Neural cell (in vitro differentiated cells): ENCODE data around the gene EFCAB8. TPM values are rescaled to one million over a fixed set of nuclear protein-coding genes. Genes with fewer than 3 reads are reported as not detected.

ENCODE experiments used
- H2AFZ ChIP-seq: fragments of 200-600, 300-800 bp; sonication (generic), shearing (Covaris generic); 2 replicates; pipeline ENCODE4 v1.6.0; 2014; ENCODE audit warnings: low read depth, mild to moderate bottlenecking, antibody characterized with exemption, low read length, moderate library complexity
- H3F3A ChIP-seq: fragments of 200-600 bp; shearing (Covaris generic); 2 replicates; pipeline ENCODE4 v1.6.1; 2016; ENCODE audit warnings: mild to moderate bottlenecking, moderate library complexity, mixed read lengths, antibody characterized with exemption, low read length; ENCODE audit not compliant: insufficient read depth, poor library complexity, severe bottlenecking
- H3K27ac ChIP-seq: fragments of 200-600, 300-800 bp; sonication (generic), shearing (Covaris generic); 2 replicates; pipeline ENCODE4 v1.5.1; 2014; ENCODE audit warnings: mild to moderate bottlenecking, low read length, moderate library complexity
- H3K27me3 ChIP-seq: fragments of 300-800, 200-600 bp; sonication (generic), shearing (Covaris generic); 2 replicates; pipeline ENCODE4 v1.6.0; 2014; ENCODE audit warnings: mild to moderate bottlenecking, low read depth, low read length, moderate library complexity; ENCODE audit not compliant: insufficient read depth
- H3K36me3 ChIP-seq: fragments of 300-800, 200-600 bp; sonication (generic), shearing (Covaris generic); 2 replicates; pipeline ENCODE4 v1.5.1; 2014; ENCODE audit warnings: mild to moderate bottlenecking, antibody characterized with exemption, low read length, moderate library complexity; ENCODE audit not compliant: insufficient read depth
- H3K4me2 ChIP-seq: fragments of 300-800, 200-600 bp; sonication (generic), shearing (Covaris generic); 2 replicates; pipeline ENCODE4 v1.6.0; 2014; ENCODE audit warnings: mild to moderate bottlenecking, low read length
- H3K4me3 ChIP-seq: fragments of 300-800, 200-600 bp; sonication (generic), shearing (Covaris generic); 2 replicates; pipeline ENCODE4 v1.5.1; 2014; ENCODE audit warnings: mild to moderate bottlenecking, low read length, moderate library complexity
- H3K79me2 ChIP-seq: fragments of 200-600 bp; shearing (Covaris generic); replicated peaks from 2 replicates; pipeline ENCODE4 v1.6.0; 2014; ENCODE audit warnings: mild to moderate bottlenecking, low read length, moderate library complexity; ENCODE audit not compliant: insufficient read depth
- H3K9ac ChIP-seq: fragments of 300-800, 200-600 bp; sonication (generic), shearing (Covaris generic); 2 replicates; pipeline ENCODE4 v1.6.1; 2016; ENCODE audit warnings: mild to moderate bottlenecking, low read length, mixed read lengths
- H3K9me2 ChIP-seq: fragments of 200-600 bp; shearing (Covaris generic); 2 replicates; pipeline ENCODE4 v1.6.1; 2016; ENCODE audit warnings: mild to moderate bottlenecking, low read length, mixed read lengths; ENCODE audit not compliant: insufficient read depth
- H3K9me3 ChIP-seq: fragments of 200-600, 300-800 bp; sonication (generic), shearing (Covaris generic); 2 replicates; pipeline ENCODE4 v1.6.1; 2016; ENCODE audit warnings: mild to moderate bottlenecking, mixed run types, low read length, moderate library complexity, mixed read lengths
- H4K20me1 ChIP-seq: fragments of 200-600 bp; shearing (Covaris generic); 2 replicates; pipeline ENCODE4 v1.6.1; 2016; ENCODE audit warnings: mild to moderate bottlenecking, mixed run types; ENCODE audit not compliant: insufficient read depth
- CTCF ChIP-seq: fragments of 450-650 bp; IDR thresholded peaks from 2 replicates; pipeline ENCODE4 v1.5.1; 2014; ENCODE audit warnings: antibody characterized with exemption, mild to moderate bottlenecking, moderate library complexity; ENCODE audit not compliant: poor library complexity, severe bottlenecking
- EP300 ChIP-seq: fragments of 450-650 bp; conservative IDR thresholded peaks from 2 replicates; pipeline ENCODE4 v1.6.1; 2014; ENCODE audit warnings: antibody characterized with exemption, mild to moderate bottlenecking, moderate library complexity; ENCODE audit not compliant: poor library complexity, severe bottlenecking
- EZH2 ChIP-seq: fragments of 200-600, 300-800 bp; shearing (Covaris generic), sonication (generic); IDR thresholded peaks from 2 replicates; pipeline ENCODE4 v1.6.1; 2014; ENCODE audit warnings: antibody characterized with exemption, low read length, borderline replicate concordance, mild to moderate bottlenecking; ENCODE audit not compliant: insufficient read depth, poor library complexity, severe bottlenecking
- MXI1 ChIP-seq: fragments of 450-650 bp; conservative IDR thresholded peaks from 2 replicates; pipeline ENCODE4 v1.6.1; 2014; ENCODE audit warnings: antibody characterized with exemption, mild to moderate bottlenecking; ENCODE audit not compliant: poor library complexity, severe bottlenecking
- POLR2AphosphoS5 ChIP-seq: IDR thresholded peaks from 2 replicates; pipeline ENCODE4 v1.6.1; 2012
- RAD21 ChIP-seq: fragments of 450-650 bp; conservative IDR thresholded peaks from 2 replicates; pipeline ENCODE4 v1.6.1; 2014; ENCODE audit warnings: antibody characterized with exemption, mild to moderate bottlenecking, moderate library complexity
- REST ChIP-seq: IDR thresholded peaks from 2 replicates; pipeline ENCODE4 v1.6.1; 2012; ENCODE audit warnings: borderline replicate concordance
- SMC3 ChIP-seq: fragments of 450-650 bp; conservative IDR thresholded peaks from 2 replicates; pipeline ENCODE4 v1.6.1; 2014; ENCODE audit warnings: antibody characterized with exemption, mild to moderate bottlenecking, moderate library complexity; ENCODE audit not compliant: poor library complexity
- TAF1 ChIP-seq: IDR thresholded peaks from 2 replicates; pipeline ENCODE4 v1.6.1; 2012; ENCODE audit warnings: low read depth
- polyA plus RNA-seq: library from polyadenylated mRNA; depleted of rRNA; stranded (reverse); fragments of >200 nt; gene quantifications from 2 replicates; pipeline ENCODE4 v1.2.3, GENCODE V29; 2014

EFCAB8 gene
- polyA plus RNA-seq, 1 donor from 2014 or later: not detected

- H3K27ac ChIP-seq: no peak overlapping the region
- H3K36me3 ChIP-seq: no peaks in the 10 kb centered on the region
- no peaks in the 10 kb centered on the region for H3K9me2 ChIP-seq
- no peak overlapping the region for H2AFZ ChIP-seq
- H3K9ac ChIP-seq: no peak overlapping the region
- no peaks in the 10 kb centered on the region for H3K9me3 ChIP-seq
- no peaks in the 10 kb centered on the region for H4K20me1 ChIP-seq
- H3K4me2 ChIP-seq: no peak overlapping the region
- no peak overlapping the region for H3K4me3 ChIP-seq
- TF ChIP-seq CTCF: no peak
- no peak for TF ChIP-seq SMC3
- TF ChIP-seq POLR2AphosphoS5: no peak
- no peak for TF ChIP-seq EZH2
- TF ChIP-seq MXI1: no peak
- no peak for TF ChIP-seq RAD21
- no peak for TF ChIP-seq REST
- TF ChIP-seq TAF1: no peak
- no peak for TF ChIP-seq EP300
- no peaks in the 10 kb centered on the region for H3F3A ChIP-seq
- H3K27me3 ChIP-seq: no peaks in the 10 kb centered on the region
- H3K79me2 ChIP-seq: no peaks in the 10 kb centered on the region
Observed at GRCh38 chr20:32963176-32963575, 104.5 kb downstream of the EFCAB8 start.

- no peak overlapping the region for H3K9ac ChIP-seq
- no peaks in the 10 kb centered on the region for H3K79me2 ChIP-seq
- no peak overlapping the region for H3K27ac ChIP-seq
- no peaks in the 10 kb centered on the region for H4K20me1 ChIP-seq
- no peaks in the 10 kb centered on the region for H3K36me3 ChIP-seq
- no peaks in the 10 kb centered on the region for H3K9me3 ChIP-seq
- H2AFZ ChIP-seq: no peak overlapping the region
- H3K4me3 ChIP-seq: no peak overlapping the region
- H3K27me3 ChIP-seq: no peaks in the 10 kb centered on the region
- H3K4me2 ChIP-seq: no peak overlapping the region
- no peaks in the 10 kb centered on the region for H3F3A ChIP-seq
- no peaks in the 10 kb centered on the region for H3K9me2 ChIP-seq
- TF ChIP-seq RAD21 (no peak), TAF1 (no peak), MXI1 (no peak), EZH2 (no peak), CTCF (no peak), EP300 (no peak)
Observed at GRCh38 chr20:32964575-32964974, 105.9 kb downstream of the EFCAB8 start.
